HEK293 (cell line): ENCODE measurements around the gene RGS7BP.

Experiments
- CTCF ChIA-PET: fragments of 350-600 bp; formaldehyde crosslinking; extraction: SDS; loops from one replicate; lab custom pipeline; 2021; ENCODE audit warnings: antibody characterized with exemption; lab: Yijun Ruan, JAX
- POLR2A ChIA-PET: fragments of 300-600 bp; formaldehyde crosslinking; extraction: SDS; loops from one replicate; lab custom pipeline; 2020; ENCODE audit warnings: antibody characterized with exemption, inconsistent platforms; lab: Yijun Ruan, JAX
- H3K27ac ChIP-seq: fragments of 200-500 bp; sonication (Bioruptor generic); 2 replicates; pipeline ENCODE4 v1.5.1; 2014; ENCODE audit warnings: low read depth, low read length, control low read depth, inconsistent platforms; ENCODE audit errors: extremely low read depth
- H3K36me3 ChIP-seq, 2 experiments: fragments of 200-500 bp in 1 of 2; sonication (Bioruptor generic) in 1 of 2; 1 replicate in 1 of 2; 2 replicates in 1 of 2; pipeline ENCODE4 v1.5.1; 2014 to 2017; ENCODE audit warnings: inconsistent platforms in 2 of 2, low read length in 2 of 2; ENCODE audit not compliant: control insufficient read depth in 2 of 2, insufficient read depth in 1 of 2
- H3K4me1 ChIP-seq: fragments of 200-500 bp; sonication (Bioruptor generic); 2 replicates; pipeline ENCODE4 v1.5.1; 2014; ENCODE audit warnings: mild to moderate bottlenecking, low read length, inconsistent platforms; ENCODE audit not compliant: control insufficient read depth, insufficient read depth
- H3K4me3 ChIP-seq: 2 replicates; pipeline ENCODE4 v1.5.1; 2011; ENCODE audit warnings: low read depth, mild to moderate bottlenecking, control low read depth, low read length, moderate library complexity
- H3K9me3 ChIP-seq: fragments of 200-500 bp; sonication (Bioruptor generic); 2 replicates; pipeline ENCODE4 v1.5.1; 2014; ENCODE audit warnings: low read depth, low read length, inconsistent platforms; ENCODE audit not compliant: control insufficient read depth, insufficient read depth
- AEBP2 ChIP-seq: fragments of 450-650 bp; formaldehyde crosslinking; IDR thresholded peaks from 2 replicates; pipeline ENCODE4 v1.5.1; 2016; ENCODE audit warnings: missing biosample characterization, missing genetic modification characterization, borderline replicate concordance
- BCL11A ChIP-seq: fragments of 450-650 bp; formaldehyde crosslinking; IDR thresholded peaks from 2 replicates; pipeline ENCODE4 v1.5.1; 2016; ENCODE audit warnings: low read depth, missing biosample characterization, missing genetic modification characterization
- GFI1B ChIP-seq: fragments of 450-650 bp; formaldehyde crosslinking; IDR thresholded peaks from 2 replicates; pipeline ENCODE4 v1.5.1; 2016; ENCODE audit warnings: missing biosample characterization, missing genetic modification characterization
- KLF9 ChIP-seq: fragments of 450-650 bp; formaldehyde crosslinking; IDR thresholded peaks from 2 replicates; pipeline ENCODE4 v1.5.1; 2016; ENCODE audit warnings: missing biosample characterization, missing genetic modification characterization, low read depth
- SCRT1 ChIP-seq: fragments of 450-650 bp; formaldehyde crosslinking; IDR thresholded peaks from 2 replicates; pipeline ENCODE4 v1.5.1; 2016; ENCODE audit warnings: missing biosample characterization, missing genetic modification characterization, borderline replicate concordance
- SP7 ChIP-seq: fragments of 450-650 bp; formaldehyde crosslinking; IDR thresholded peaks from 2 replicates; pipeline ENCODE4 v1.5.1; 2016; ENCODE audit warnings: missing biosample characterization, missing genetic modification characterization
- TSHZ1 ChIP-seq: fragments of 450-650 bp; formaldehyde crosslinking; IDR thresholded peaks from 2 replicates; pipeline ENCODE4 v1.5.1; 2016; ENCODE audit warnings: missing biosample characterization, missing genetic modification characterization, borderline replicate concordance
- WT1 ChIP-seq: fragments of 450-650 bp; formaldehyde crosslinking; IDR thresholded peaks from 2 replicates; pipeline ENCODE4 v1.5.1; 2016; ENCODE audit warnings: missing biosample characterization, missing genetic modification characterization
- ZBTB48 ChIP-seq: fragments of 450-650 bp; formaldehyde crosslinking; IDR thresholded peaks from 2 replicates; pipeline ENCODE4 v1.5.1; 2016; ENCODE audit warnings: missing biosample characterization, missing genetic modification characterization
- ZNF121 ChIP-seq: fragments of 450-650 bp; formaldehyde crosslinking; IDR thresholded peaks from 2 replicates; pipeline ENCODE4 v1.5.1; 2016; ENCODE audit warnings: missing biosample characterization, missing genetic modification characterization
- ZNF133 ChIP-seq: fragments of 450-650 bp; formaldehyde crosslinking; IDR thresholded peaks from 2 replicates; pipeline ENCODE4 v1.5.1; 2016; ENCODE audit warnings: missing biosample characterization, missing genetic modification characterization
- ZNF138 ChIP-seq: fragments of 450-650 bp; formaldehyde crosslinking; IDR thresholded peaks from 2 replicates; pipeline ENCODE4 v1.5.1; 2016; ENCODE audit warnings: missing biosample characterization, missing genetic modification characterization, borderline replicate concordance
- ZNF184 ChIP-seq: fragments of 450-650 bp; IDR thresholded peaks from 2 replicates; pipeline ENCODE4 v1.5.1; 2018; ENCODE audit warnings: missing biosample characterization, mild to moderate bottlenecking, missing genetic modification characterization
- ZNF202 ChIP-seq: fragments of 450-650 bp; formaldehyde crosslinking; IDR thresholded peaks from 2 replicates; pipeline ENCODE4 v1.5.1; 2016; ENCODE audit warnings: missing biosample characterization, missing genetic modification characterization, borderline replicate concordance
- ZNF211 ChIP-seq: fragments of 450-650 bp; formaldehyde crosslinking; IDR thresholded peaks from 2 replicates; pipeline ENCODE4 v1.5.1; 2016; ENCODE audit warnings: low read depth, missing biosample characterization, missing genetic modification characterization
- ZNF24 ChIP-seq: fragments of 450-650 bp; formaldehyde crosslinking; IDR thresholded peaks from 2 replicates; pipeline ENCODE4 v1.5.1; 2016; ENCODE audit warnings: missing biosample characterization, missing genetic modification characterization
- ZNF341 ChIP-seq: fragments of 450-650 bp; formaldehyde crosslinking; IDR thresholded peaks from 2 replicates; pipeline ENCODE4; 2016; ENCODE audit warnings: low read depth, missing biosample characterization, missing genetic modification characterization
- ZNF354C ChIP-seq: fragments of 450-650 bp; formaldehyde crosslinking; IDR thresholded peaks from 2 replicates; pipeline ENCODE4 v1.5.1; 2016; ENCODE audit warnings: missing biosample characterization, missing genetic modification characterization, low read depth, borderline replicate concordance
- ZNF394 ChIP-seq: fragments of 450-650 bp; formaldehyde crosslinking; IDR thresholded peaks from 2 replicates; pipeline ENCODE4 v1.5.1; 2016; ENCODE audit warnings: missing biosample characterization, missing genetic modification characterization, mild to moderate bottlenecking, moderate library complexity, borderline replicate concordance
- ZNF426 ChIP-seq: fragments of 450-650 bp; formaldehyde crosslinking; IDR thresholded peaks from 2 replicates; pipeline ENCODE4 v1.5.1; 2017; ENCODE audit warnings: missing biosample characterization, missing genetic modification characterization, mild to moderate bottlenecking, inconsistent platforms, moderate library complexity
- ZNF510 ChIP-seq: fragments of 450-650 bp; formaldehyde crosslinking; IDR thresholded peaks from 2 replicates; pipeline ENCODE4 v1.5.1; 2018; ENCODE audit warnings: mild to moderate bottlenecking, missing genetic modification characterization, missing biosample characterization; ENCODE audit not compliant: insufficient replicate concordance
- ZNF596 ChIP-seq: fragments of 450-650 bp; IDR thresholded peaks from 2 replicates; pipeline ENCODE4 v1.5.0; 2018; ENCODE audit warnings: missing biosample characterization, mild to moderate bottlenecking, missing genetic modification characterization, moderate library complexity
- ZNF664 ChIP-seq: fragments of 450-650 bp; formaldehyde crosslinking; IDR thresholded peaks from 2 replicates; pipeline ENCODE4 v1.5.1; 2016; ENCODE audit warnings: missing biosample characterization, missing genetic modification characterization
- ZNF670 ChIP-seq: fragments of 450-650 bp; formaldehyde crosslinking; IDR thresholded peaks from 2 replicates; pipeline ENCODE4 v1.5.1; 2016; ENCODE audit warnings: missing biosample characterization, missing genetic modification characterization, low read depth
- ZNF792 ChIP-seq: fragments of 450-650 bp; formaldehyde crosslinking; IDR thresholded peaks from 2 replicates; pipeline ENCODE4 v1.5.1; 2016; ENCODE audit warnings: missing biosample characterization, missing genetic modification characterization
- ZNF830 ChIP-seq: fragments of 450-650 bp; IDR thresholded peaks from 2 replicates; pipeline ENCODE4 v1.5.0; 2018; ENCODE audit warnings: missing biosample characterization, missing genetic modification characterization, low read depth, mild to moderate bottlenecking, moderate library complexity
- ZSCAN5A ChIP-seq: fragments of 450-650 bp; formaldehyde crosslinking; IDR thresholded peaks from 2 replicates; pipeline ENCODE4 v1.5.1; 2016; ENCODE audit warnings: missing biosample characterization, missing genetic modification characterization

RGS7BP gene

GRCh38 chr5:64570395-64570996 lies 64.7 kb downstream of the RGS7BP start:
- TF ChIP-seq WT1 = peak; percentile 89
- TF ChIP-seq SP7 = 0 out of 2 replicates have a peak, but pooled peaks have one; percentile 6
- no peak for TF ChIP-seq ZNF211
- TF ChIP-seq ZSCAN5A (tag by site-specific recombination) = no peak
- Histone ChIP-seq H3K27ac (0 out of 2 replicates have a peak overlapping the region, but pooled peaks have one; percentile 24), H3K4me1 (peaks cover 16% of the 10 kb centered on the region), H3K4me3 (no peak overlapping the region), H3K36me3 (no peaks in the 10 kb centered on the region), H3K9me3 (no peaks in the 10 kb centered on the region)
- ChIA-PET CTCF (interaction anchor here (1.6 kb wide), 1 partner anchor 64 kb away, joined by 3 read pairs; no protein-coding TSS in a partner anchor), POLR2A (no interaction called here)

GRCh38 chr5:64575561-64575960 lies 69.7 kb downstream of the RGS7BP start:
- CTCF ChIA-PET = interaction anchor here (0.6 to 1.5 kb wide), 4 partner anchors 20 to 403 kb away, joined by 3 to 5 read pairs (median 4); no protein-coding TSS in a partner anchor
- H3K4me3 ChIP-seq = no peak overlapping the region
- no peak overlapping the region for H3K27ac ChIP-seq
- no peak for TF ChIP-seq GFI1B (tag by site-specific recombination)
- no peak for TF ChIP-seq BCL11A (tag by site-specific recombination)
- no peak for TF ChIP-seq ZNF596
- no peak for TF ChIP-seq ZNF138 (tag by site-specific recombination)
- TF ChIP-seq ZNF341 (tag by site-specific recombination) = no peak
- TF ChIP-seq ZNF830 = no peak
- TF ChIP-seq ZNF354C (tag by site-specific recombination) = no peak
- no peak for TF ChIP-seq ZNF24 (tag by site-specific recombination)
- no peak for TF ChIP-seq ZBTB48
- TF ChIP-seq SCRT1 (tag by site-specific recombination) = no peak
- no peak for TF ChIP-seq TSHZ1 (tag by site-specific recombination)
- H3K36me3 ChIP-seq = no peaks in the 10 kb centered on the region
- H3K9me3 ChIP-seq = no peaks in the 10 kb centered on the region
- H3K4me1 ChIP-seq = peaks cover 7% of the 10 kb centered on the region
- POLR2A ChIA-PET = no interaction called here

GRCh38 chr5:64576250-64576649 lies 70.4 kb downstream of the RGS7BP start:
- Histone ChIP-seq H3K4me1 (0 out of 2 replicates have a peak, but pooled peaks cover under 1% of the 10 kb centered on the region), H3K4me3 (no peak overlapping the region), H3K27ac (no peak overlapping the region), H3K9me3 (no peaks in the 10 kb centered on the region), H3K36me3 (no peaks in the 10 kb centered on the region)
- CTCF ChIA-PET = interaction anchor here (1.5 kb wide), 1 partner anchor 347 kb away, joined by 5 read pairs; no protein-coding TSS in a partner anchor
- POLR2A ChIA-PET = no interaction called here
- TF ChIP-seq ZNF792 (tag by site-specific recombination) (no peak), KLF9 (tag by site-specific recombination) (no peak), ZNF670 (no peak), AEBP2 (no peak), ZNF426 (tag by site-specific recombination) (no peak), ZNF202 (tag by site-specific recombination) (no peak), ZNF121 (no peak), ZNF184 (no peak), ZNF510 (tag by site-specific recombination) (no peak), ZNF133 (no peak), ZNF664 (tag by site-specific recombination) (no peak), ZNF394 (no peak), ZNF24 (tag by site-specific recombination) (no peak)
